ENCODE measurements around the gene PEMT.

The PEMT gene

GRCh38 chr17:17557796-17558195 is 33.7 kb downstream of the PEMT start:
- in situ Hi-C loops (cut with HindIII; ENCODE audit: low pct_ligation_motif_present, low sequenced_read_pairs) = no loop called here
- H3K27me3 ChIP-seq (replicated peaks) = no peaks in the 10 kb centered on the region
- H3K27ac ChIP-seq = no peak overlapping the region
- TF ChIP-seq CTCF (IDR thresholded peaks at IDR 0.05; ENCODE audit: low read depth, low read length, missing control alignments) = no peak
- no peak for DNase-seq
- no peak overlapping the region for H3K4me3 ChIP-seq (ENCODE audit: low read depth, low read length)
- H3K36me3 ChIP-seq (replicated peaks) = no peaks in the 10 kb centered on the region

- in situ Hi-C loops (cut with HindIII; ENCODE audit: low pct_ligation_motif_present, low sequenced_read_pairs) = no loop called here
- Histone ChIP-seq H3K4me3 (ENCODE audit: low read depth, low read length) (no peak overlapping the region), H3K36me3 (replicated peaks) (no peaks in the 10 kb centered on the region), H3K27me3 (replicated peaks) (no peaks in the 10 kb centered on the region), H3K27ac (no peak overlapping the region)
- DNase-seq = no peak
- no peak for TF ChIP-seq CTCF (IDR thresholded peaks at IDR 0.05; ENCODE audit: low read depth, low read length, missing control alignments)
These were observed 34.8 kb downstream of the PEMT start for GRCh38 chr17:17556671-17557070.

GRCh38 chr17:17555906-17556305 is 35.6 kb downstream of the PEMT start:
- in situ Hi-C loops (cut with HindIII; ENCODE audit: low pct_ligation_motif_present, low sequenced_read_pairs) = no loop called here
- Histone ChIP-seq H3K36me3 (replicated peaks) (no peaks in the 10 kb centered on the region), H3K27ac (no peak overlapping the region), H3K4me3 (ENCODE audit: low read depth, low read length) (no peak overlapping the region), H3K27me3 (replicated peaks) (no peaks in the 10 kb centered on the region)
- DNase-seq = no peak
- no peak for TF ChIP-seq CTCF (IDR thresholded peaks at IDR 0.05; ENCODE audit: low read depth, low read length, missing control alignments)

GRCh38 chr17:17555151-17555550 is 36.4 kb downstream of the PEMT start:
- Histone ChIP-seq H3K27me3 (replicated peaks) (no peaks in the 10 kb centered on the region), H3K36me3 (replicated peaks) (no peaks in the 10 kb centered on the region), H3K27ac (no peak overlapping the region), H3K4me3 (ENCODE audit: low read depth, low read length) (no peak overlapping the region)
- in situ Hi-C loops (cut with HindIII; ENCODE audit: low pct_ligation_motif_present, low sequenced_read_pairs) = no loop called here
- no peak for DNase-seq
- TF ChIP-seq CTCF (IDR thresholded peaks at IDR 0.05; ENCODE audit: low read depth, low read length, missing control alignments) = no peak

- Histone ChIP-seq H3K36me3 (replicated peaks) (no peaks in the 10 kb centered on the region), H3K27me3 (replicated peaks) (no peaks in the 10 kb centered on the region), H3K4me3 (ENCODE audit: low read depth, low read length) (no peak overlapping the region), H3K27ac (no peak overlapping the region)
- no peak for TF ChIP-seq CTCF (IDR thresholded peaks at IDR 0.05; ENCODE audit: low read depth, low read length, missing control alignments)
- in situ Hi-C loops (cut with HindIII; ENCODE audit: low pct_ligation_motif_present, low sequenced_read_pairs) = no loop called here
- no peak for DNase-seq
These were observed 37.2 kb downstream of the PEMT start for GRCh38 chr17:17554266-17554665.
